HepG2 (cell line): ENCODE measurements around the gene ZNF225. TPM values are rescaled to one million over a fixed set of nuclear protein-coding genes. Genes with fewer than 3 reads are reported as not detected.
A peak's percentile ranks its signal among the peaks of the same experiment; 100 is the strongest.

Experiments used
- ELF1 ChIP-seq: sonication (generic); formaldehyde crosslinking; IDR thresholded peaks from 2 replicates; pipeline ENCODE4 v1.4.0; 2020; ENCODE audit warnings: missing genetic modification reagents
- ESRRA ChIP-seq: sonication (generic); formaldehyde crosslinking; IDR thresholded peaks from 2 replicates; pipeline ENCODE4 v1.5.1; 2020; ENCODE audit warnings: mild to moderate bottlenecking, low read depth, missing genetic modification reagents
- KLF6 ChIP-seq: IDR thresholded peaks from 2 replicates; pipeline ENCODE4 v1.8.0; 2016; ENCODE audit warnings: missing biosample characterization, missing genetic modification reagents
- NCOR1 ChIP-seq: fragments of 200-600 bp; sonication (generic); IDR thresholded peaks from 2 replicates; pipeline ENCODE4 v1.7.0; 2017; ENCODE audit warnings: antibody characterized with exemption, low read length, borderline replicate concordance
- NFE2L2 ChIP-seq: fragments of 150-350 bp; IDR thresholded peaks from 2 replicates; pipeline ENCODE4 v1.6.1; 2014; ENCODE audit warnings: low read length
- PAX8 ChIP-seq: sonication (generic); formaldehyde crosslinking; IDR thresholded peaks from 2 replicates; pipeline ENCODE4 v1.8.0; 2022; ENCODE audit warnings: mild to moderate bottlenecking, missing genetic modification reagents, borderline replicate concordance
- POLR2AphosphoS5 ChIP-seq: IDR thresholded peaks from 2 replicates; pipeline ENCODE4 v1.6.1; 2012; ENCODE audit warnings: low read depth, low read length
- POLR2G ChIP-seq: fragments of 200-400 bp; formaldehyde crosslinking; IDR thresholded peaks from 2 replicates; pipeline ENCODE4 v1.6.1; 2018; ENCODE audit warnings: mild to moderate bottlenecking, low read depth, low read length, moderate library complexity
- SOX6 ChIP-seq, 2 experiments: fragments of 450-650 bp in 1 of 2; sonication (generic) in 1 of 2; formaldehyde crosslinking in 1 of 2; IDR thresholded peaks; 2 replicates each; pipeline versions ENCODE4 v1.4.0 to v1.6.1; 2017 to 2020; ENCODE audit warnings: antibody characterized with exemption in 1 of 2, mild to moderate bottlenecking in 1 of 2, missing genetic modification reagents in 1 of 2
- THAP11 ChIP-seq: IDR thresholded peaks from 2 replicates; pipeline ENCODE4 v1.6.1; 2016; ENCODE audit warnings: missing biosample characterization, missing genetic modification reagents
- TSC22D2 ChIP-seq: sonication (generic); formaldehyde crosslinking; IDR thresholded peaks from 2 replicates; pipeline ENCODE4 v1.5.1; 2020; ENCODE audit warnings: missing genetic modification reagents, mild to moderate bottlenecking, borderline replicate concordance
- ZNF383 ChIP-seq: sonication (generic); formaldehyde crosslinking; IDR thresholded peaks from 2 replicates; pipeline ENCODE4 v1.4.0; 2020; ENCODE audit warnings: missing genetic modification reagents, mild to moderate bottlenecking, borderline replicate concordance
- ZSCAN29 ChIP-seq: sonication (generic); formaldehyde crosslinking; conservative IDR thresholded peaks from 2 replicates; pipeline ENCODE4 v1.4.0; 2020; ENCODE audit warnings: mild to moderate bottlenecking, missing genetic modification reagents
- polyA plus RNA-seq, 8 experiments: library from polyadenylated mRNA; depleted of rRNA in 3 of 8; stranded (reverse) in 7 of 8; unstranded in 1 of 8; fragments of >200 nt; fragmentation: Illumina TruSeq in 4 of 8; extraction: Trizol in 4 of 8; gene quantifications; 2 replicates each; pipeline versions ENCODE4 v1.2.1 to v1.2.3, GENCODE V29; 2011 to 2016; ENCODE audit warnings: low read depth in 4 of 8, missing spikeins in 1 of 8, mixed read lengths in 1 of 8; ENCODE audit not compliant: insufficient read depth in 1 of 8
- total RNA-seq, 5 experiments: library from RNA; depleted of rRNA; stranded (reverse); fragments of >200 nt; fragmentation: Illumina TruSeq; extraction: Trizol; gene quantifications; 2 replicates each; pipeline ENCODE4 v1.2.3, GENCODE V29; 2016; ENCODE audit warnings: low read depth in 1 of 5
- TF ChIP-seq, protein P1 (sequence below): sonication (generic); formaldehyde crosslinking; IDR thresholded peaks from 2 replicates; pipeline ENCODE4 v1.5.0; 2020; ENCODE audit warnings: mild to moderate bottlenecking, missing genetic modification reagents, borderline replicate concordance
- TF ChIP-seq, protein P2 (sequence below): sonication (generic); formaldehyde crosslinking; conservative IDR thresholded peaks from 2 replicates; pipeline ENCODE4 v1.4.0; 2020; ENCODE audit warnings: missing genetic modification reagents
- TF ChIP-seq, protein P3 (sequence below): sonication (generic); formaldehyde crosslinking; IDR thresholded peaks from 2 replicates; pipeline ENCODE4 v1.4.0; 2020; ENCODE audit warnings: mild to moderate bottlenecking, missing genetic modification reagents

The ZNF225 gene
- total and polyA plus RNA-seq, 2 of the 13 experiments (the other 11 are each of a cell fraction or from before 2014, with no cell fraction given): 0.87 to 3.3 TPM

DNA sequence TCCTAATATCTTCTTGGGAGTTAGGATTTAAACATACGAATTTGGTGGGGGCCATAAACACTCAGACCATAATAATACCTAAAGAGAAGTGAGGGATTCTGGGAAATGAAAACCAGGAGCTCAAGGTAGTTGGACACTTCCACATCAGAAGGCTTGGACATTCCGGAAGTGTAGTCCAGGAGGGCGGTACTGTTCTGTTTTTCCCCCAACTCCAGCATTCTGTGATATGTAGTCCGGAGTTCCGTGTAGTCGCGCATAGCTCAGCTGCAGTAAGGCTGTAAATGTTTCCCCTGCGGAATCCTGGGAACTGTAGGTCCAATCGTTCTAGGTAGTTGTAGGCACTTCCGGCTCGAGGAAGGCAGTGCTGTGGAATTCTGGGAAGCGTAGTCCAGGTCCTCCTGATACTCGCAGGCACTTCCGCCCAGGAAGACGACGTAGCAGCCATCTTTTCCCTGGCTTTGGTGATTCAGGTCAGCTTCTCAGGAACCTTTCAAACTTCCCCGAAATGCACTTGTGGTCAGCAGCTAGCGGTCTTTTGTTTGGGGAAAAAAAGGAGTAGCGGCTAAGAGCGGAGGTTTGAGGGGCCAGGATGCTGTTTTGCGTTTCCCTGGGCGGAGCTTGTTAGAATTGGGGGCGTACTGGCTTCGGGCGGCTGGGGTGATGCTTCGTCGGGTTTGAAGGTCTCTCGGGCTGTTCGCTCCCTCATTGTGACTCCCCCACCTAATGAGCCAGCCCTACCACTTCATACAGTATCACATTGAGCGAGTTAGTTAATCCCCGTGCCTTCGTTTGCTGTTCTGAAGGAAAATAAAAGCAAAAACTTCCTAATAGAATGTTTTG, 51.7 kb downstream of the ZNF225 start, which contains the start of gene ZNF226 (continued):
- TF ChIP-seq, protein P1, sequence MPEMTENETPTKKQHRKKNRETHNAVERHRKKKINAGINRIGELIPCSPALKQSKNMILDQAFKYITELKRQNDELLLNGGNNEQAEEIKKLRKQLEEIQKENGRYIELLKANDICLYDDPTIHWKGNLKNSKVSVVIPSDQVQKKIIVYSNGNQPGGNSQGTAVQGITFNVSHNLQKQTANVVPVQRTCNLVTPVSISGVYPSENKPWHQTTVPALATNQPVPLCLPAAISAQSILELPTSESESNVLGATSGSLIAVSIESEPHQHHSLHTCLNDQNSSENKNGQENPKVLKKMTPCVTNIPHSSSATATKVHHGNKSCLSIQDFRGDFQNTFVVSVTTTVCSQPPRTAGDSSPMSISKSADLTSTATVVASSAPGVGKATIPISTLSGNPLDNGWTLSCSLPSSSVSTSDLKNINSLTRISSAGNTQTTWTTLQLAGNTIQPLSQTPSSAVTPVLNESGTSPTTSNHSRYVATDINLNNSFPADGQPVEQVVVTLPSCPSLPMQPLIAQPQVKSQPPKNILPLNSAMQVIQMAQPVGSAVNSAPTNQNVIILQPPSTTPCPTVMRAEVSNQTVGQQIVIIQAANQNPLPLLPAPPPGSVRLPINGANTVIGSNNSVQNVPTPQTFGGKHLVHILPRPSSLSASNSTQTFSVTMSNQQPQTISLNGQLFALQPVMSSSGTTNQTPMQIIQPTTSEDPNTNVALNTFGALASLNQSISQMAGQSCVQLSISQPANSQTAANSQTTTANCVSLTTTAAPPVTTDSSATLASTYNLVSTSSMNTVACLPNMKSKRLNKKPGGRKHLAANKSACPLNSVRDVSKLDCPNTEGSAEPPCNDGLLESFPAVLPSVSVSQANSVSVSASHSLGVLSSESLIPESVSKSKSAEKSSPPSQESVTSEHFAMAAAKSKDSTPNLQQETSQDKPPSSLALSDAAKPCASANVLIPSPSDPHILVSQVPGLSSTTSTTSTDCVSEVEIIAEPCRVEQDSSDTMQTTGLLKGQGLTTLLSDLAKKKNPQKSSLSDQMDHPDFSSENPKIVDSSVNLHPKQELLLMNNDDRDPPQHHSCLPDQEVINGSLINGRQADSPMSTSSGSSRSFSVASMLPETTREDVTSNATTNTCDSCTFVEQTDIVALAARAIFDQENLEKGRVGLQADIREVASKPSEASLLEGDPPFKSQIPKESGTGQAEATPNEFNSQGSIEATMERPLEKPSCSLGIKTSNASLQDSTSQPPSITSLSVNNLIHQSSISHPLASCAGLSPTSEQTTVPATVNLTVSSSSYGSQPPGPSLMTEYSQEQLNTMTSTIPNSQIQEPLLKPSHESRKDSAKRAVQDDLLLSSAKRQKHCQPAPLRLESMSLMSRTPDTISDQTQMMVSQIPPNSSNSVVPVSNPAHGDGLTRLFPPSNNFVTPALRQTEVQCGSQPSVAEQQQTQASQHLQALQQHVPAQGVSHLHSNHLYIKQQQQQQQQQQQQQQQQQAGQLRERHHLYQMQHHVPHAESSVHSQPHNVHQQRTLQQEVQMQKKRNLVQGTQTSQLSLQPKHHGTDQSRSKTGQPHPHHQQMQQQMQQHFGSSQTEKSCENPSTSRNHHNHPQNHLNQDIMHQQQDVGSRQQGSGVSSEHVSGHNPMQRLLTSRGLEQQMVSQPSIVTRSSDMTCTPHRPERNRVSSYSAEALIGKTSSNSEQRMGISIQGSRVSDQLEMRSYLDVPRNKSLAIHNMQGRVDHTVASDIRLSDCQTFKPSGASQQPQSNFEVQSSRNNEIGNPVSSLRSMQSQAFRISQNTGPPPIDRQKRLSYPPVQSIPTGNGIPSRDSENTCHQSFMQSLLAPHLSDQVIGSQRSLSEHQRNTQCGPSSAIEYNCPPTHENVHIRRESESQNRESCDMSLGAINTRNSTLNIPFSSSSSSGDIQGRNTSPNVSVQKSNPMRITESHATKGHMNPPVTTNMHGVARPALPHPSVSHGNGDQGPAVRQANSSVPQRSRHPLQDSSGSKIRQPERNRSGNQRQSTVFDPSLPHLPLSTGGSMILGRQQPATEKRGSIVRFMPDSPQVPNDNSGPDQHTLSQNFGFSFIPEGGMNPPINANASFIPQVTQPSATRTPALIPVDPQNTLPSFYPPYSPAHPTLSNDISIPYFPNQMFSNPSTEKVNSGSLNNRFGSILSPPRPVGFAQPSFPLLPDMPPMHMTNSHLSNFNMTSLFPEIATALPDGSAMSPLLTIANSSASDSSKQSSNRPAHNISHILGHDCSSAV: no peak
- TF ChIP-seq, protein P2, sequence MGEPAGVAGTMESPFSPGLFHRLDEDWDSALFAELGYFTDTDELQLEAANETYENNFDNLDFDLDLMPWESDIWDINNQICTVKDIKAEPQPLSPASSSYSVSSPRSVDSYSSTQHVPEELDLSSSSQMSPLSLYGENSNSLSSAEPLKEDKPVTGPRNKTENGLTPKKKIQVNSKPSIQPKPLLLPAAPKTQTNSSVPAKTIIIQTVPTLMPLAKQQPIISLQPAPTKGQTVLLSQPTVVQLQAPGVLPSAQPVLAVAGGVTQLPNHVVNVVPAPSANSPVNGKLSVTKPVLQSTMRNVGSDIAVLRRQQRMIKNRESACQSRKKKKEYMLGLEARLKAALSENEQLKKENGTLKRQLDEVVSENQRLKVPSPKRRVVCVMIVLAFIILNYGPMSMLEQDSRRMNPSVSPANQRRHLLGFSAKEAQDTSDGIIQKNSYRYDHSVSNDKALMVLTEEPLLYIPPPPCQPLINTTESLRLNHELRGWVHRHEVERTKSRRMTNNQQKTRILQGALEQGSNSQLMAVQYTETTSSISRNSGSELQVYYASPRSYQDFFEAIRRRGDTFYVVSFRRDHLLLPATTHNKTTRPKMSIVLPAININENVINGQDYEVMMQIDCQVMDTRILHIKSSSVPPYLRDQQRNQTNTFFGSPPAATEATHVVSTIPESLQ: peak; percentile 74; the same call in 1 of the 2 replicates
- TF ChIP-seq POLR2G: peak; percentile 85
- peak; percentile 27; the same call in 1 of the 2 replicates for TF ChIP-seq NCOR1
- 0 out of 2 replicates have a peak, but pooled peaks have one; percentile 26 for TF ChIP-seq PAX8 (CRISPR knock-in tag)
- no peak for TF ChIP-seq NFE2L2
- no peak for TF ChIP-seq SOX6 (IDR thresholded peaks at IDR 0.05)
- peak; percentile 57; the same call in 1 of the 2 replicates for TF ChIP-seq SOX6 (CRISPR knock-in tag; IDR thresholded peaks at IDR 0.05)
- TF ChIP-seq POLR2AphosphoS5: peak; percentile 86
- 0 out of 2 replicates have a peak, but pooled peaks have one; percentile 12 for TF ChIP-seq ESRRA
- 0 out of 2 replicates have a peak, but pooled peaks have one; percentile 67 for TF ChIP-seq ZSCAN29 (CRISPR knock-in tag)
- TF ChIP-seq KLF6 (CRISPR knock-in tag): no peak
- peak; percentile 99 for TF ChIP-seq ELF1
- no peak for TF ChIP-seq ZNF383 (CRISPR knock-in tag)
- TF ChIP-seq TSC22D2 (CRISPR knock-in tag): no peak
- TF ChIP-seq THAP11 (CRISPR knock-in tag): peak; percentile 99
- TF ChIP-seq, protein P3, sequence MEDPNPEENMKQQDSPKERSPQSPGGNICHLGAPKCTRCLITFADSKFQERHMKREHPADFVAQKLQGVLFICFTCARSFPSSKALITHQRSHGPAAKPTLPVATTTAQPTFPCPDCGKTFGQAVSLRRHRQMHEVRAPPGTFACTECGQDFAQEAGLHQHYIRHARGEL (CRISPR knock-in tag): no peak
